Measurements from ENCODE around the gene SLC26A1. TPM values are rescaled to one million over a fixed set of nuclear protein-coding genes. Genes with fewer than 3 reads are reported as not detected.
A peak's percentile ranks its signal among the peaks of the same experiment; 100 is the strongest.

The SLC26A1 gene
- total RNA-seq, 1 experiment from 2014 or later = 0.85 TPM

DNA sequence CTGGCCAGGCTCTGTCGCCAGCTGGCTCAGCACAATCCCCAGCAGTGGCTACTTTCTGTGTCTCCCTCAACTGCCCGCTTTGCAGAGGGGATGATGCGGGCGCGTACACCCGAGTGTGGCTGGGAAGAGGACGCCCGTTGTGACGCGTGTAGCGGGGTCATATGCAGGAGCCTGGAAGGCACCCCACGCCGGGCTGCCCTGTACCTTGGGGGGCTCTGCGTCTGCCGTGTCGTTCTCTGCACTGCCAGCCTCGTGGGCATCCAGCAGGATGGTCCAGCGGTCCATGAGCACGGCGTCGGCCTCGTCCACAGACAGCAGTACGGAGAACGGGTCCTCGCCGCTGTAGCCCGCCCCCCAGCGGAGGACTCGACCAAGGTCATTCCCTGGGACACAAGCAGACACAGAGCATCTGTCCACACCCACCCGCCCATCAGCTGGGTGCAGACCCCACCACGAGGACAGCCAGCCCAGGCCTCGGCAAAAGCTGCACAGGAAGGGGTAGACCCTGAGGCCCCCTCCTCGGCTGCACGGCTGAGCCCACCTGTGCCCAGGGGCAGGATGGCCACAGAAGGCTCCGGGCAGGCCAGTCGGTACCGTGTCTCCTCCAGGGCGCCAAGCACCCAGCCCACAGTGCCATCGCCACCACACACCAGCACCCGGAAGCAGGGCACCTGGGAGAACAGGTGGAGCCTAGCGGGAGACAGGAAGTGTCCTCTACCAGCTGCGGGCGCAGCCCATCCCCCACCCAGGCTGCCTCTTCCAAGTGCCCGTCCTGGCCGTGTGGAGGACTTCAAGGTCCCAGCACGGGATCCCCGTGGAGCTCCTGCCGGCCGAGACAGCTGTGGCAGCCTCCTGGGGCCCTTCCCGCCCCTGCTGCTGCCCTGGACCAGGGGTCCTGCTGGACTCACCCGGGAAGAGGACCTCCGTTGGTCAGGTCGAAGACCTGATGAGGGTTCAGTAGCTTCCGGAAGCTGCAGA is 30.7 kb downstream of the SLC26A1 start (continued):
- TF ChIP-seq, protein P1, sequence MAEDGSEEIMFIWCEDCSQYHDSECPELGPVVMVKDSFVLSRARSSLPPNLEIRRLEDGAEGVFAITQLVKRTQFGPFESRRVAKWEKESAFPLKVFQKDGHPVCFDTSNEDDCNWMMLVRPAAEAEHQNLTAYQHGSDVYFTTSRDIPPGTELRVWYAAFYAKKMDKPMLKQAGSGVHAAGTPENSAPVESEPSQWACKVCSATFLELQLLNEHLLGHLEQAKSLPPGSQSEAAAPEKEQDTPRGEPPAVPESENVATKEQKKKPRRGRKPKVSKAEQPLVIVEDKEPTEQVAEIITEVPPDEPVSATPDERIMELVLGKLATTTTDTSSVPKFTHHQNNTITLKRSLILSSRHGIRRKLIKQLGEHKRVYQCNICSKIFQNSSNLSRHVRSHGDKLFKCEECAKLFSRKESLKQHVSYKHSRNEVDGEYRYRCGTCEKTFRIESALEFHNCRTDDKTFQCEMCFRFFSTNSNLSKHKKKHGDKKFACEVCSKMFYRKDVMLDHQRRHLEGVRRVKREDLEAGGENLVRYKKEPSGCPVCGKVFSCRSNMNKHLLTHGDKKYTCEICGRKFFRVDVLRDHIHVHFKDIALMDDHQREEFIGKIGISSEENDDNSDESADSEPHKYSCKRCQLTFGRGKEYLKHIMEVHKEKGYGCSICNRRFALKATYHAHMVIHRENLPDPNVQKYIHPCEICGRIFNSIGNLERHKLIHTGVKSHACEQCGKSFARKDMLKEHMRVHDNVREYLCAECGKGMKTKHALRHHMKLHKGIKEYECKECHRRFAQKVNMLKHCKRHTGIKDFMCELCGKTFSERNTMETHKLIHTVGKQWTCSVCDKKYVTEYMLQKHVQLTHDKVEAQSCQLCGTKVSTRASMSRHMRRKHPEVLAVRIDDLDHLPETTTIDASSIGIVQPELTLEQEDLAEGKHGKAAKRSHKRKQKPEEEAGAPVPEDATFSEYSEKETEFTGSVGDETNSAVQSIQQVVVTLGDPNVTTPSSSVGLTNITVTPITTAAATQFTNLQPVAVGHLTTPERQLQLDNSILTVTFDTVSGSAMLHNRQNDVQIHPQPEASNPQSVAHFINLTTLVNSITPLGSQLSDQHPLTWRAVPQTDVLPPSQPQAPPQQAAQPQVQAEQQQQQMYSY (CRISPR knock-in tag; IDR thresholded peaks at IDR 0.05) = no peak
- TF ChIP-seq ESRRA (CRISPR knock-in tag; IDR thresholded peaks at IDR 0.05; ENCODE audit: borderline replicate concordance) (no peak), SMAD4 (CRISPR knock-in tag; IDR thresholded peaks at IDR 0.05) (no peak), ELF4 (CRISPR knock-in tag; IDR thresholded peaks at IDR 0.05; ENCODE audit: low read depth) (no peak), ZNF317 (CRISPR knock-in tag; IDR thresholded peaks at IDR 0.05; ENCODE audit: borderline replicate concordance, low read depth) (no peak), ATF1 (CRISPR knock-in tag; IDR thresholded peaks at IDR 0.05) (no peak)
- TF ChIP-seq, protein P2, sequence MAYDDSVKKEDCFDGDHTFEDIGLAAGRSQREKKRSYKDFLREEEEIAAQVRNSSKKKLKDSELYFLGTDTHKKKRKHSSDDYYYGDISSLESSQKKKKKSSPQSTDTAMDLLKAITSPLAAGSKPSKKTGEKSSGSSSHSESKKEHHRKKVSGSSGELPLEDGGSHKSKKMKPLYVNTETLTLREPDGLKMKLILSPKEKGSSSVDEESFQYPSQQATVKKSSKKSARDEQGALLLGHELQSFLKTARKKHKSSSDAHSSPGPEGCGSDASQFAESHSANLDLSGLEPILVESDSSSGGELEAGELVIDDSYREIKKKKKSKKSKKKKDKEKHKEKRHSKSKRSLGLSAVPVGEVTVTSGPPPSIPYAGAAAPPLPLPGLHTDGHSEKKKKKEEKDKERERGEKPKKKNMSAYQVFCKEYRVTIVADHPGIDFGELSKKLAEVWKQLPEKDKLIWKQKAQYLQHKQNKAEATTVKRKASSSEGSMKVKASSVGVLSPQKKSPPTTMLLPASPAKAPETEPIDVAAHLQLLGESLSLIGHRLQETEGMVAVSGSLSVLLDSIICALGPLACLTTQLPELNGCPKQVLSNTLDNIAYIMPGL (CRISPR knock-in tag; IDR thresholded peaks at IDR 0.05) = no peak
- TF ChIP-seq, protein P3, sequence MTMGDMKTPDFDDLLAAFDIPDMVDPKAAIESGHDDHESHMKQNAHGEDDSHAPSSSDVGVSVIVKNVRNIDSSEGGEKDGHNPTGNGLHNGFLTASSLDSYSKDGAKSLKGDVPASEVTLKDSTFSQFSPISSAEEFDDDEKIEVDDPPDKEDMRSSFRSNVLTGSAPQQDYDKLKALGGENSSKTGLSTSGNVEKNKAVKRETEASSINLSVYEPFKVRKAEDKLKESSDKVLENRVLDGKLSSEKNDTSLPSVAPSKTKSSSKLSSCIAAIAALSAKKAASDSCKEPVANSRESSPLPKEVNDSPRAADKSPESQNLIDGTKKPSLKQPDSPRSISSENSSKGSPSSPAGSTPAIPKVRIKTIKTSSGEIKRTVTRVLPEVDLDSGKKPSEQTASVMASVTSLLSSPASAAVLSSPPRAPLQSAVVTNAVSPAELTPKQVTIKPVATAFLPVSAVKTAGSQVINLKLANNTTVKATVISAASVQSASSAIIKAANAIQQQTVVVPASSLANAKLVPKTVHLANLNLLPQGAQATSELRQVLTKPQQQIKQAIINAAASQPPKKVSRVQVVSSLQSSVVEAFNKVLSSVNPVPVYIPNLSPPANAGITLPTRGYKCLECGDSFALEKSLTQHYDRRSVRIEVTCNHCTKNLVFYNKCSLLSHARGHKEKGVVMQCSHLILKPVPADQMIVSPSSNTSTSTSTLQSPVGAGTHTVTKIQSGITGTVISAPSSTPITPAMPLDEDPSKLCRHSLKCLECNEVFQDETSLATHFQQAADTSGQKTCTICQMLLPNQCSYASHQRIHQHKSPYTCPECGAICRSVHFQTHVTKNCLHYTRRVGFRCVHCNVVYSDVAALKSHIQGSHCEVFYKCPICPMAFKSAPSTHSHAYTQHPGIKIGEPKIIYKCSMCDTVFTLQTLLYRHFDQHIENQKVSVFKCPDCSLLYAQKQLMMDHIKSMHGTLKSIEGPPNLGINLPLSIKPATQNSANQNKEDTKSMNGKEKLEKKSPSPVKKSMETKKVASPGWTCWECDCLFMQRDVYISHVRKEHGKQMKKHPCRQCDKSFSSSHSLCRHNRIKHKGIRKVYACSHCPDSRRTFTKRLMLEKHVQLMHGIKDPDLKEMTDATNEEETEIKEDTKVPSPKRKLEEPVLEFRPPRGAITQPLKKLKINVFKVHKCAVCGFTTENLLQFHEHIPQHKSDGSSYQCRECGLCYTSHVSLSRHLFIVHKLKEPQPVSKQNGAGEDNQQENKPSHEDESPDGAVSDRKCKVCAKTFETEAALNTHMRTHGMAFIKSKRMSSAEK (CRISPR knock-in tag; IDR thresholded peaks at IDR 0.05; ENCODE audit: borderline replicate concordance) = no peak

DNA sequence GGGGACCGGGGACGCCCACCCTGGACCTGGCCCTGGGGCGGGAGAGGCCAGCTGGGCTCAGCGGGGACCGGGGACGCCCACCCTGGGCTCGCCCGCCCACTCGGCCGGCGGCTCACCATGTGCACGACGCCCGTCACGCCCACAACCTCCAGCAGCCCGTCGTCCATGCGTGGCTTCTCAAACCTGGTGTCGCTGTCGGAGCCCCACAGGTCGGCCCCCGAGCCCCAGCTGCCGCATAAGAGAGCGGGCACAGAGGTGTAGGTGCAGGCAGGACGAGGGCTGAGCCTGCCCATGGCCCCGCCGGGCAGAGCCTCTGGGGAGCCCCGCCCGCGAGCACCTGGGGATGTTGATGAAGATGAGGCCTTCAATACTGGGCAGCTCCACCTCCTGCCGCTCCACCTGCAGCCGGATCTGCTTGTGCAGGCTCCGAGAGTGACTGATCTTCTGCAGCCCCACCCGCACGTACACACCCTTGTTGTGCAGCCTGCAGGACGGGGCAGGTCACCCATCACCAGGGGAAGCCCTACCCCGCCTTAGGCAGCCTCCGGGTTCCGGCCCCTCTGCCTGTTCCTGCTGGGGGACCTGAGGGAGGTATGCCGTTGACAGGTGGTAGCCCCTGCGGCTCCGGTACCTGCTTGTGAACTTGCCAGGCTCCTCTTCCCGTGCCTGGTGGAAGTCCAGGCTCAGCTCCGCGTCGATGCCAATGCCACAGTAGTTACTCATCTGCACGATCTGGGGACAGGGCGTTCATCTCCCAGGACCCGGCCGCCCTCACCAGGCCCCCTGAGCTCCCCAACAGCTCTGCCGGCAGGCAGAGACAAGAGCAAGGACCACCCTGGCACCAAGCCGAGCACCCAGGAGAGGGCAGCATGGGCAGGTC is 31.6 kb downstream of the SLC26A1 start:
- Mint-ChIP-seq H3K4me1 (no peaks in the 10 kb centered on the region), H3K27ac (no peak overlapping the region), H3K9me3 (no peaks in the 10 kb centered on the region), H3K4me3 (no peak overlapping the region), H3K27me3 (ENCODE audit: low read depth) (no peaks in the 10 kb centered on the region), H3K36me3 (no peaks in the 10 kb centered on the region)
- TF ChIP-seq TEAD1 (CRISPR knock-in tag; IDR thresholded peaks at IDR 0.05) = no peak
- TF ChIP-seq, protein P4, sequence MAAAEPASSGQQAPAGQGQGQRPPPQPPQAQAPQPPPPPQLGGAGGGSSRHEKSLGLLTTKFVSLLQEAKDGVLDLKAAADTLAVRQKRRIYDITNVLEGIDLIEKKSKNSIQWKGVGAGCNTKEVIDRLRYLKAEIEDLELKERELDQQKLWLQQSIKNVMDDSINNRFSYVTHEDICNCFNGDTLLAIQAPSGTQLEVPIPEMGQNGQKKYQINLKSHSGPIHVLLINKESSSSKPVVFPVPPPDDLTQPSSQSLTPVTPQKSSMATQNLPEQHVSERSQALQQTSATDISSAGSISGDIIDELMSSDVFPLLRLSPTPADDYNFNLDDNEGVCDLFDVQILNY (CRISPR knock-in tag; IDR thresholded peaks at IDR 0.05) = no peak
- no peak for TF ChIP-seq NFE2L1 (CRISPR knock-in tag; IDR thresholded peaks at IDR 0.05)
- TF ChIP-seq, protein P5, sequence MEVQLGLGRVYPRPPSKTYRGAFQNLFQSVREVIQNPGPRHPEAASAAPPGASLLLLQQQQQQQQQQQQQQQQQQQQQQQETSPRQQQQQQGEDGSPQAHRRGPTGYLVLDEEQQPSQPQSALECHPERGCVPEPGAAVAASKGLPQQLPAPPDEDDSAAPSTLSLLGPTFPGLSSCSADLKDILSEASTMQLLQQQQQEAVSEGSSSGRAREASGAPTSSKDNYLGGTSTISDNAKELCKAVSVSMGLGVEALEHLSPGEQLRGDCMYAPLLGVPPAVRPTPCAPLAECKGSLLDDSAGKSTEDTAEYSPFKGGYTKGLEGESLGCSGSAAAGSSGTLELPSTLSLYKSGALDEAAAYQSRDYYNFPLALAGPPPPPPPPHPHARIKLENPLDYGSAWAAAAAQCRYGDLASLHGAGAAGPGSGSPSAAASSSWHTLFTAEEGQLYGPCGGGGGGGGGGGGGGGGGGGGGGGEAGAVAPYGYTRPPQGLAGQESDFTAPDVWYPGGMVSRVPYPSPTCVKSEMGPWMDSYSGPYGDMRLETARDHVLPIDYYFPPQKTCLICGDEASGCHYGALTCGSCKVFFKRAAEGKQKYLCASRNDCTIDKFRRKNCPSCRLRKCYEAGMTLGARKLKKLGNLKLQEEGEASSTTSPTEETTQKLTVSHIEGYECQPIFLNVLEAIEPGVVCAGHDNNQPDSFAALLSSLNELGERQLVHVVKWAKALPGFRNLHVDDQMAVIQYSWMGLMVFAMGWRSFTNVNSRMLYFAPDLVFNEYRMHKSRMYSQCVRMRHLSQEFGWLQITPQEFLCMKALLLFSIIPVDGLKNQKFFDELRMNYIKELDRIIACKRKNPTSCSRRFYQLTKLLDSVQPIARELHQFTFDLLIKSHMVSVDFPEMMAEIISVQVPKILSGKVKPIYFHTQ (CRISPR knock-in tag; IDR thresholded peaks at IDR 0.05) = no peak
- no peak for TF ChIP-seq FOXP1 (CRISPR knock-in tag; IDR thresholded peaks at IDR 0.05; ENCODE audit: borderline replicate concordance)
- TF ChIP-seq CREB1 (CRISPR knock-in tag; IDR thresholded peaks at IDR 0.05) = no peak
- TF ChIP-seq NR3C1 (CRISPR knock-in tag; conservative IDR thresholded peaks at IDR 0.05; ENCODE audit: low read depth) = no peak
- TF ChIP-seq SOX15 (CRISPR knock-in tag; IDR thresholded peaks at IDR 0.05) = no peak
- ATAC-seq (no peak), DNase-seq (ENCODE audit: low spot score) (peak; percentile 10)
- CTCF ChIA-PET = interaction anchor here (1.5 to 1.9 kb wide), 2 partner anchors 25 to 35 kb away, joined by 3 to 9 read pairs; partner anchors contain the start of gene IDUA
- POLR2A ChIA-PET = no interaction called here
